ENCODE results near the gene APBA1. TPM values are rescaled to one million over a fixed set of nuclear protein-coding genes. Genes with fewer than 3 reads are reported as not detected.
A peak's percentile ranks its signal among the peaks of the same experiment; 100 is the strongest.

Gene APBA1
- total and polyA plus RNA-seq, 8 donors = 2.4 to 17.9 (median 11.4) TPM

DNA sequence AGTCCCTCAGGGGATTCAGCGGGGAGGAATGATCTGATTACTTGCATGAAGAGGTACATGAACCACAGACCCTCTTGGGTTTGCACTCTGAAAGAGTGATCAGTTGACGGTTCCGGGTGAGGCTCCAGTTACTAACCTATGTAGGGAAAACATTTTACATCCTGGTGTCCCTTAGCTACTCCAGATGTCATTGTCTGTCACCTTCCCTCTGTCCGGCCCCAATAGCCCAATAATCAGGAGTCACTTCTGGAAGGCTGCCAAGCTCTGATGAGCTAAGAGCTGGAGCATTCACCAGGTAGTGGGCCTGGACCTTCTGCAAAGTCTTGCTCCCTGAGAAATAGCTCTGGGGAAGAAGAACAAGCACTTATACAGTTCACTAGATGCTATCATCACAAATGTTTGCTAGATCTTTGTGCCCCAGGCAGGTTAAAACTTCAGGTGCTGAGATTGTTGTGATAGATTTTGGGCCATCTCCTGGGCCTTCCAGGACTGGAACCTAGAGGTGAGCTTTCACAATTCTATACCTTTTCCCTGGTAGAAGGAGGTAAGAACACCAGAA lies 282.7 kb downstream of the APBA1 start:
- H3K27me3 ChIP-seq = no peaks in the 10 kb centered on the region
- H3K36me3 ChIP-seq = peaks cover 0 to 5% of the 10 kb centered on the region in 2 donors
- DNase-seq (no peak), ATAC-seq (no peak)
- H3K4me1 ChIP-seq = no peaks in the 10 kb centered on the region
- TF ChIP-seq, protein P1, sequence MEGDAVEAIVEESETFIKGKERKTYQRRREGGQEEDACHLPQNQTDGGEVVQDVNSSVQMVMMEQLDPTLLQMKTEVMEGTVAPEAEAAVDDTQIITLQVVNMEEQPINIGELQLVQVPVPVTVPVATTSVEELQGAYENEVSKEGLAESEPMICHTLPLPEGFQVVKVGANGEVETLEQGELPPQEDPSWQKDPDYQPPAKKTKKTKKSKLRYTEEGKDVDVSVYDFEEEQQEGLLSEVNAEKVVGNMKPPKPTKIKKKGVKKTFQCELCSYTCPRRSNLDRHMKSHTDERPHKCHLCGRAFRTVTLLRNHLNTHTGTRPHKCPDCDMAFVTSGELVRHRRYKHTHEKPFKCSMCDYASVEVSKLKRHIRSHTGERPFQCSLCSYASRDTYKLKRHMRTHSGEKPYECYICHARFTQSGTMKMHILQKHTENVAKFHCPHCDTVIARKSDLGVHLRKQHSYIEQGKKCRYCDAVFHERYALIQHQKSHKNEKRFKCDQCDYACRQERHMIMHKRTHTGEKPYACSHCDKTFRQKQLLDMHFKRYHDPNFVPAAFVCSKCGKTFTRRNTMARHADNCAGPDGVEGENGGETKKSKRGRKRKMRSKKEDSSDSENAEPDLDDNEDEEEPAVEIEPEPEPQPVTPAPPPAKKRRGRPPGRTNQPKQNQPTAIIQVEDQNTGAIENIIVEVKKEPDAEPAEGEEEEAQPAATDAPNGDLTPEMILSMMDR (IDR thresholded peaks at IDR 0.05) = no peak
- H3K27ac ChIP-seq = no peak overlapping the region
- H3K9me3 ChIP-seq = no peaks in the 10 kb centered on the region
- intact Hi-C loops (cut with DNase I) = no loop called here
- no peak overlapping the region for H3K4me3 ChIP-seq

DNA sequence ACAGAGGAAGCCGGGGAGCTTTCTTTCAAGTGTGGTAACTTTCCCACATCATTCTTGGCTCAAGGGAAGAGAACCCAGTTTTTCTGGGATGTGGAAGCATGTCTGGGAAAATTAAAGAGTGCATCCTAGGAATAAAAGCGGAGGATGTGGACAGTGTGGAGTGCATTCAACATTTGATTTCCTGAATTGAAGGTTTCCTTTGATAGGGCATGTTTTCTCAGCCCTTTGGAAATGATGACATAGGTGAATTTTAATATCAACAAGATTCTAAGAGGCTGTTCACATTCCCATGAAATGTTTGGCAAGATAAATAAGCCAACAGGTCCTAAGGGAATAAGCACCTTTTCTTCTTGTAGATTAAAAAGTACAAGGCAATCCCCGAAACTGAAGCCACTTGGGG lies 283.6 kb downstream of the APBA1 start:
- H3K27ac ChIP-seq = no peak overlapping the region
- H3K36me3 ChIP-seq = peaks cover 0 to 5% of the 10 kb centered on the region in 2 donors
- TF ChIP-seq, protein P1 (IDR thresholded peaks at IDR 0.05) = no peak
- no peak overlapping the region for H3K4me3 ChIP-seq
- intact Hi-C loops (cut with DNase I) = no loop called here
- H3K9me3 ChIP-seq = no peaks in the 10 kb centered on the region
- ATAC-seq (peak; percentile 14), DNase-seq (no peak)
- no peaks in the 10 kb centered on the region for H3K27me3 ChIP-seq
- no peaks in the 10 kb centered on the region for H3K4me1 ChIP-seq

DNA sequence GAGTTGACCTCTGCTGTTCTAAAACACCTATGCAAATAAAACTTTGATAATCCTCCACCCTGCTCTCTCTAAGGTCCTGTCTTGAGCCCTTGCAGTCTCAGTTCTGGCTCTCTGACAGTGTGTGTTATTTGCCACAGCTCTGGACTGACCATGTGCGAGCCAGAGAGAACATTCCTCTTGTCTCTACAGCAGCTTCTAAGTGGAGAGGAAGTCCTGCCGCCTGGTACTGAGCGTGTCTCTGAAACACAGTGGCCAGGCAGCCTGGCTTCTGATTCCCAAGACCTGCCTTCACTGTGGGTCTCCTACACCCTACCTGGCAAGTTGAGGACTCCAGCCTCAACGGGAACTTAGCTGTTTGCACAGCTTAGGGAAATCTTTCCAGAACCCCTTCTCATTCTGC lies 285.5 kb downstream of the APBA1 start:
- Histone ChIP-seq H3K4me3 (no peak overlapping the region), H3K36me3 (peaks cover 0 to 5% of the 10 kb centered on the region in 2 donors), H3K4me1 (no peaks in the 10 kb centered on the region), H3K27ac (no peak overlapping the region), H3K27me3 (no peaks in the 10 kb centered on the region), H3K9me3 (no peaks in the 10 kb centered on the region)
- intact Hi-C loops (cut with DNase I) = no loop called here
- TF ChIP-seq, protein P1 (IDR thresholded peaks at IDR 0.05) = no peak
- DNase-seq (no peak), ATAC-seq (peak; percentile 27)

DNA sequence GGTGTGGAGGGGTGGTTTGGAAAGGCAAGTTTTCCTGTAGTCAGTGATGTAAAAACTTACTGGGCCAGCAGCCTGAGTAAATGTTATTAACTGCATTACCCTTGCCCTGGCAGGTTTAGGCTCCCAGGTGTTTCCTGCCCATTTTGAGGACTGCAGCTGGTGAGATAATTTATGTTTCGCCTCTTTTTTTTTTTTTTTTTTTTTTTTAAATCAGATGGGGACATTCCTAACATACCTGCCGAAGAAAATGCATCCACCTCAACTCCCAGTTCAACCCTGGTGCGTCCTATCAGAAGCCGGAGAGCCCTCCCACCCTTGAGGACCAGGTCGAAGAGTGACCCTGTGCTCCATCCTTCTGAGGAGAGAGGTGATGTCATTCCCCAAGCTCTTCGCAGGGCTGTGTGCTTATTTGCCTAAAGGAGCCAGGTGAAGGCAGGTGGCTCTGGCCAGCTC lies 286.6 kb downstream of the APBA1 start:
- no peak overlapping the region for H3K27ac ChIP-seq
- peak; percentile 75 for ATAC-seq
- no peak for DNase-seq
- H3K4me1 ChIP-seq = no peaks in the 10 kb centered on the region
- no peaks in the 10 kb centered on the region for H3K27me3 ChIP-seq
- intact Hi-C loops (cut with DNase I) = no loop called here
- TF ChIP-seq, protein P1 (IDR thresholded peaks at IDR 0.05) = no peak
- H3K4me3 ChIP-seq = no peak overlapping the region
- H3K9me3 ChIP-seq = no peaks in the 10 kb centered on the region
- peaks cover 0 to 5% of the 10 kb centered on the region in 2 donors for H3K36me3 ChIP-seq

DNA sequence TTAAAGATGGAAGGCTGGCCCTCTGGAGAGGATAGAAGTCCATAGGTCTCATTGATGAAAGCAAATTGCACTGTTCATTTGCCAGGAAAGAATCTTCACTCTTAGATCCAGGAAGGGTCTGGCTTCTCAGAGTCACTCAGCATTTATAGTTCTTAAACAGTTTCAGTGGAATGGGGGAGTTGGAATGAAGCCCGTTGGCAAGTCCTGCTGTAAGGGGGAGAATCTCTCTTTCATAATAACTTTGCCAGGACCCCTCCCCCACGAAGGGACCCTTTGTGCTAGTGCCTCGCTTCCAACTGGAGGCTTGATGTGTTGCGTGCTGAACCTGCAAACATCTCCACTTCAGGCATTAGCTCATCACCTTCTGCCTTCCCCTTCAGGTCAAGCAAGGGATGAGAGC lies 290.0 kb downstream of the APBA1 start:
- no peak overlapping the region for H3K4me3 ChIP-seq
- no peak overlapping the region for H3K27ac ChIP-seq
- peaks cover 0 to 2% of the 10 kb centered on the region in 2 donors for H3K36me3 ChIP-seq
- no peaks in the 10 kb centered on the region for H3K27me3 ChIP-seq
- intact Hi-C loops (cut with DNase I) = no loop called here
- ATAC-seq (no peak), DNase-seq (peak in 1 of 4 donors; percentile 10)
- TF ChIP-seq, protein P1 (IDR thresholded peaks at IDR 0.05) = no peak
- peaks cover 0 to 2% of the 10 kb centered on the region in 2 donors for H3K4me1 ChIP-seq
- H3K9me3 ChIP-seq = no peaks in the 10 kb centered on the region
